Right lobe of liver (tissue), 4 donors: Measurements from ENCODE around the gene ZNF644.

Source experiments
- POLR2A ChIP-seq: fragments of 450-650 bp; IDR thresholded peaks from one replicate; pipeline ENCODE4 v1.6.1; 2017; ENCODE audit warnings: antibody characterized with exemption, mild to moderate bottlenecking
- TF ChIP-seq, protein P1 (sequence below), 4 donors: fragments of 200-600 bp in 3 of 4; fragments of 450-650 bp in 1 of 4; IDR thresholded peaks; one replicate each; pipeline versions ENCODE4 v1.5.1 to v1.8.0; 2016 to 2022; ENCODE audit warnings: antibody characterized with exemption in 4 of 4, mild to moderate bottlenecking in 2 of 4
- donor health status: DM: no; HTN: no; CAD: no.
- donor health status: DM: no; HTN: no; CAD: no.
- donor health status: DM: no; HTN: yes; CAD: no.

DNA sequence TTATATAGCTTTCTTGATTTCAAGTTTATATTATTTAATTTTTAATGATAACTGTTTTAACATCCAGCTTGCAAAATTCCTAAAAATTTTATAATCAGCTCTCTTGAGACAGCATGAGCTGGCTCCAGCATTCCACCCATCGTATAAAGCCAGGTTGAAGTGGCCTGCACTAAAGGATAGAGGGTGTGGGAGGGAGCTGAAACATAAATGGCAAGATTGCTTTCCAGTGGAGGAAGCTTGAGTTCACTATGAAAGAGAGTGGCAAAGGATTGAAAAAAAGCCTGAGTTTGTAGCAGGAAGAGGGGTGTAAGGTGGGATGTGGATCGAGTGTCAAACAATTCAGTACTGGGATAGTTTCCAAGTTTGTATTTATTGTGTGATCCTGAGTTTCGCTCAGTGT lies 48.5 kb upstream of the ZNF644 start:
- TF ChIP-seq, protein P1, sequence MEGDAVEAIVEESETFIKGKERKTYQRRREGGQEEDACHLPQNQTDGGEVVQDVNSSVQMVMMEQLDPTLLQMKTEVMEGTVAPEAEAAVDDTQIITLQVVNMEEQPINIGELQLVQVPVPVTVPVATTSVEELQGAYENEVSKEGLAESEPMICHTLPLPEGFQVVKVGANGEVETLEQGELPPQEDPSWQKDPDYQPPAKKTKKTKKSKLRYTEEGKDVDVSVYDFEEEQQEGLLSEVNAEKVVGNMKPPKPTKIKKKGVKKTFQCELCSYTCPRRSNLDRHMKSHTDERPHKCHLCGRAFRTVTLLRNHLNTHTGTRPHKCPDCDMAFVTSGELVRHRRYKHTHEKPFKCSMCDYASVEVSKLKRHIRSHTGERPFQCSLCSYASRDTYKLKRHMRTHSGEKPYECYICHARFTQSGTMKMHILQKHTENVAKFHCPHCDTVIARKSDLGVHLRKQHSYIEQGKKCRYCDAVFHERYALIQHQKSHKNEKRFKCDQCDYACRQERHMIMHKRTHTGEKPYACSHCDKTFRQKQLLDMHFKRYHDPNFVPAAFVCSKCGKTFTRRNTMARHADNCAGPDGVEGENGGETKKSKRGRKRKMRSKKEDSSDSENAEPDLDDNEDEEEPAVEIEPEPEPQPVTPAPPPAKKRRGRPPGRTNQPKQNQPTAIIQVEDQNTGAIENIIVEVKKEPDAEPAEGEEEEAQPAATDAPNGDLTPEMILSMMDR (IDR thresholded peaks at IDR 0.05), result no peak
- no peak for TF ChIP-seq POLR2A
